HG02642 (cell line): ENCODE data around the gene PLPP1.

Source experiments
- ATAC-seq: cut with Tn5 transposase; IDR thresholded peaks from one replicate; pipeline ENCODE4 v1.9.1; 2021; ENCODE audit warnings: mild to moderate bottlenecking; ENCODE audit not compliant: unreplicated experiment, poor library complexity

Gene PLPP1

GRCh38 chr5:55415071-55415470, 119.7 kb downstream of the PLPP1 start:
- no peak for ATAC-seq

DNA sequence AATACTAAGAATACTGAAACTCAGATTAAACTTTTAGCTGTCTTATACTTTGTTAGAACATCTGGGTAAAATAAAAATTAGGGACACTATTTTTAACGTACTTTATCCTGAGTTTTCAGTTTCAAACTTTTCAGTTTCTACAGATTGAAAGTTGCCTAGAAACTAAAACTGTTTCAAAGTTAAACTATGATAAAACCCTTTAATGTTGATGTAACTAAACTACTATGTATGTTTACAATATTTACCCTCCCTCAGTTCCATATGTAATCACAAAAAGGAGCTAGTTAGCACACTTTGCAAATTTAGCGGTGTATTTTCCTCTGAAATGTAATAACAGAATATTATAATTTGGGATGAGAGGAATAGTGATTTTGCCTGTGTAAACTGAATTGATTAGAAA, 121.1 kb downstream of the PLPP1 start:
- no peak for ATAC-seq

DNA sequence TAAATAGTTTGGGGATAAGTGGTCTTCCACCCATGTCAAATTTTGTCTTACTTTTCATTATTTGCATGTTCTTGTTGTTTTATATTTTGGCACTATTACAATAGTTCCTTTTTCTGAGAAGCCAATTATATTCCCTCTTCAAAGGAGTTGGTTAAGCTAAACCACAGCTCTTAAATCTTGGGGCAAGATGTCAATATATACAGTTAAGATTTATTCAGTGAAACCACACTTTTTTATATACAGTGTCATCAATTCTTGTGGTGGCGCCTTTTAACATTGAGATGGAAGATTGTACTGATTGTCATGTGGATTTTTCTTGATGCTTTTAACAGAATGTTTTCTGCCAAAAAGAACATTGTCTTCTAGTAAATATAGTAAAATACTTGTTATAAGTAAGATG, 122.9 kb downstream of the PLPP1 start:
- no peak for ATAC-seq

- no peak for ATAC-seq
These were observed 123.9 kb downstream of the PLPP1 start for GRCh38 chr5:55410845-55411244.

- no peak for ATAC-seq
These were observed 125.0 kb downstream of the PLPP1 start for GRCh38 chr5:55409775-55410174.

DNA sequence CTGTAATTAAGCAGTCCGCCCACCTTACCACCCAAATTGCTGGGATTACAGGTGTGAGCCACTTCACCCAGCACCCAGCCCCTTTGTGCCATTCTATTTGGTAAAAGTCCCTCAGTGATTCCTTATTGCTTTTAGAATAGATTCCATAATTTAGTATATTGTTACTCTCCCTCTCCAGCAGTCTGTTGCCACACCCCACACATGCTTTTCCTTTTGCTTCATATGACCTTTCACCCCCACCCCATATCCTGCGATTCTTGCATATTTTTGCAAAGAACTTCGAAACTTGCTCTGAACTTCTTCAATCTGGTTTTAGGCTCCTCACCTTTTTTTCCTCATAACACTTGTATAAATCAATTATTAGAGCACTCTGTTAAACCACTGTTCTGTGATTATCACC, 126.8 kb downstream of the PLPP1 start:
- ATAC-seq, result no peak

DNA sequence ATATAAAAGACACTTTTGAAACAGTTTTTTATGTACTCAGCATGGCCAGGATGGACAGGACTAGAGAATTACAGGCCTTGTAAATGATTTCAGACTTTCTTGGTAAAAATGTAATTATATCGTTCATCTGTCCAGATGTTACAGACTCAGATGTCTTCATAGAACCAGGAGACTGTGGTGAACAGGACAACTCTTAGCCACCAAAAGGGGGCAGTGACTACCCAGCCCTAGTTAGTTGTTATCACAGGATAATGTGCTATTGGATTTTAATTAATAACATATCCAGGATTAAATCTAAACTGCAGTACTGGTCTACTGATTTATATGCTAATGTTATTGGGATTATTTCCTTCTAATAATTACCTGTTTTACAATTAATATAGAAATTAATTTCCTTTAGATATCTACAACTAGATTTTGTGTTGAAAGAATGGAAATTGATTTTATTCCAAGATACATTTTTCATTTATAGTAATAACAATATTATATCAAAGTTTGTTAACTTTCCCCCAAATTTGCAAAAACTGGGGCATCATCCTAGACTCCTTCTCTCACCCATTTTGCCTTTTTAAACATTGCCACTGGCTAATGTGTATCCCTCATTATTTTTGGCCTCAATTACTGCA, 127.6 kb downstream of the PLPP1 start:
- ATAC-seq, result no peak

- ATAC-seq, result no peak
These were observed 128.5 kb downstream of the PLPP1 start for GRCh38 chr5:55406292-55406691.

DNA sequence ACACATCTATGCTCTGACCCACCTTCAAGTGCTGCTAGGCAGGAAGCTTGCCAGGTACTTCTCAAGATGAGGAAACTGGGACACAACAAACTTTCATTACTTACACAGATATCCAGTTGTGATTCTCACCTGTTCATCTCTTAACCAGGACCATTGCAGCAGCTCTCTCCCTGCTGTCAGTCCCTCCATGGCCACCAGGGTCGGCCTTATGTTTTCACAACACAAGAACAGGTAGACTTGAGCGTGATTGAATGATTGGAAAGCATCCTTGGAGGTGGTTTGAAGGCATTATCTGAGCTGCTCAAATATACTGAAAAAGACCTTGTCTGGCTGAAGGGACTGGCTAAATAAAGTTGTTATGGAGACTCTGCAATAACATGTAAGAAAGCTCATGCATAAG, 132.6 kb downstream of the PLPP1 start:
- ATAC-seq, result no peak

- no peak for ATAC-seq
These were observed 141.1 kb downstream of the PLPP1 start for GRCh38 chr5:55393501-55394175.

GRCh38 chr5:55392669-55393068, 142.1 kb downstream of the PLPP1 start:
- ATAC-seq, result no peak

- no peak for ATAC-seq
These were observed 143.1 kb downstream of the PLPP1 start for GRCh38 chr5:55391707-55392106.

- ATAC-seq, result no peak
These were observed 146.9 kb downstream of the PLPP1 start for GRCh38 chr5:55387865-55388264.

- ATAC-seq, result no peak
These were observed 148.4 kb downstream of the PLPP1 start for GRCh38 chr5:55386356-55386755.

DNA sequence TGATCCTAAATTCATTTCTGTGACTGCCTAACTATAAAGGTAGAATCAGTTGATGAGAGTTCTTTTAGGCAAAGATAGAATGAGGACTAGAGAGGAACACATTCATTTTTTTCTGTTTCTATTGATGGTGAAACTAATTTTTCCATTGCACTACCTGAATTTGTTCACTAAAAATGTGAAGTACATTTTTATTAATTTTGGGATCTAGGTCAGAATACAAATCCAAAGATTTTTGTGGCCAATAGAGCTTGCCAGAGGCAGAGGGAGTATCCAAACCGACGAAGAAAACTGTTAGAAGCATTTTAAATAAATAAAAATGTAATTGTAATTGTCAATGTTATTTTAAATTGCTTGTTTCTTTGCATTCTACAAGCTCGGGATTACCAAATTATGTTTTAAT, 148.9 kb downstream of the PLPP1 start:
- ATAC-seq, result no peak

- ATAC-seq, result no peak
These were observed 149.5 kb downstream of the PLPP1 start for GRCh38 chr5:55385227-55385626.

DNA sequence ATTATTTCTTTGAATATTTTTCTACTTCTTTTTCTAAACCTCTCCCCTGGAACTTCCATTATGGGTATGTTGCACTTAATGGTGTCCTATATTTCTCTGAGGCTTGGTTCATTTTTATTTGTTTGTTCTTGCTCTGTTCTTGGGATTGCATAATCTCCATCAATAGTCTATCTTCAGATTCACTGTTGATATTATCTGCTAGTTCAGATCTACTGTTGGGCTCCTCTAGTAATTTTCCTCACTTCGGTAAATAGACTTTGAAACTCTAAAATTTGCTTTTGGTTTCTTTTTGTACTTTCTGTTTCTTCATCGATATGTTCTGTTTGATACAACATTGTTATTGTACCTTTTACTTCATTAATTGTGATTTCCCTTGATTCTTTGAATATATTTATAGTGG, 150.7 kb downstream of the PLPP1 start:
- no peak for ATAC-seq

DNA sequence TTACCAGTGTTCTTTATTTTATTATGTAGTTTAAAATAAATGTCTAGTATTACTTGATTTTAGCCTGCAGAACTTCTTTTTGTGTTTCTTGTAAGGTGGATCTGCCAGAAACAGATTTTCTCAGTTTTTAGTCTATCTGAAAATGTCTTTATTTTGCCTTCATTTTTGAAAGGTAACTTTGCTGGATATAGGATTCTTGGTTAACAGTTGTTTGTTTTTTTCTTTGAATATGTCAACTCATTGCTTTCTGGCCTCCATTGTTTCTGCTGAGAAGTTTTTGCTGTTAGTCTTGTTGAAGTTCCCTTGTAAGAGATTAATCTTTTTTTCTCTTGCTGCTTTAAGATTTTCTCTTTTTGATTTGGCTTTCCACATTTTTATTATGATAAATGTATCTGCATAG, 151.5 kb downstream of the PLPP1 start:
- no peak for ATAC-seq

DNA sequence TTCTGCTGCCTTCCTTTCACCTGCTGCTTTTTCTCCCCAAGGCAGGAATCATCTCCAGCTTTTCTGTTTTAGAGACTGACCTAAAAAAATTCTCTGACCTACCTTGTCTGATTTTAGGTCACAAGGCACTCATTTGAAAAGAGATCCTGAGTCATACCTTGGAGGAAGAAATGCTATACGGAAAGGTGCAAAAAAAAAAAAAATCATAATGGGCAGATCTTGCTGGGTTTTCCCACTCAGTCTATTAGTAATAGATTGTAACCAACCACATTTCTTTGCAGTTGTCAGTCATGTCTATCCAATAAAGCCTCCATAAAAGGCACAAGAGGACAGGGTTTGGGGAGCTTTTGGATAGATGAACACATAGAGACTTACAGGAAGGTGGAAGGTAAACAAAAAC, 157.0 kb downstream of the PLPP1 start:
- no peak for ATAC-seq
